ENCODE results near the gene ISG20.

- TF ChIP-seq CTCF (IDR thresholded peaks at IDR 0.05; ENCODE audit: low read depth, low read length, missing input control) (no peak), YY1 (IDR thresholded peaks at IDR 0.05) (no peak), RAD21 (IDR thresholded peaks at IDR 0.05) (no peak)
These were observed 32.6 kb upstream of the ISG20 start for GRCh38 chr15:88606070-88606794.
